Measurements from ENCODE around the gene PER1.

PER1 gene

GRCh38 chr17:8151120-8151640, 1.0 kb downstream of the PER1 start:
- DNase-seq: no peak

GRCh38 chr17:8150194-8151119, 1.7 kb downstream of the PER1 start:
- no peak for DNase-seq

- no peak for DNase-seq
These were observed 2.6 kb downstream of the PER1 start for GRCh38 chr17:8149419-8150193.

- no peak for DNase-seq
These were observed 3.6 kb downstream of the PER1 start for GRCh38 chr17:8148560-8148959.

GRCh38 chr17:8147805-8148404, 4.3 kb downstream of the PER1 start:
- no peak for DNase-seq

GRCh38 chr17:8147141-8147804, 4.9 kb downstream of the PER1 start:
- no peak for DNase-seq

- no peak for DNase-seq
These were observed 5.6 kb downstream of the PER1 start for GRCh38 chr17:8146381-8147140.

GRCh38 chr17:8145811-8146210, 6.4 kb downstream of the PER1 start:
- no peak for DNase-seq

GRCh38 chr17:8144401-8145231, 7.6 kb downstream of the PER1 start:
- no peak for DNase-seq

- no peak for DNase-seq
These were observed 8.4 kb downstream of the PER1 start for GRCh38 chr17:8143581-8144400.

GRCh38 chr17:8142887-8143580, 9.2 kb downstream of the PER1 start:
- no peak for DNase-seq

- DNase-seq: no peak
These were observed 9.9 kb downstream of the PER1 start for GRCh38 chr17:8142158-8142886.

GRCh38 chr17:8141741-8142140, 10.5 kb downstream of the PER1 start:
- no peak for DNase-seq

GRCh38 chr17:8141045-8141444, 11.2 kb downstream of the PER1 start:
- DNase-seq: no peak

GRCh38 chr17:8140065-8141029, 11.9 kb downstream of the PER1 start:
- DNase-seq: no peak

- DNase-seq: peak; percentile 94
These were observed 13.4 kb downstream of the PER1 start for GRCh38 chr17:8138672-8139371.

GRCh38 chr17:8138374-8138671, 13.9 kb downstream of the PER1 start:
- DNase-seq: no peak
